Measurements from ENCODE around the gene KAZN. TPM values are rescaled to one million over a fixed set of nuclear protein-coding genes. Genes with fewer than 3 reads are reported as not detected.

The KAZN gene
- total RNA-seq, 1 donor from 2014 or later, result 2.8 TPM

- TF ChIP-seq CTCF (IDR thresholded peaks at IDR 0.05; ENCODE audit: insufficient read depth, low read length, poor library complexity, severe bottlenecking), result no peak
These were observed 518.5 kb downstream of the KAZN start for GRCh38 chr1:15116966-15117365.

GRCh38 chr1:15117671-15118325 lies 519.3 kb downstream of the KAZN start:
- no peaks in the 10 kb centered on the region for H3K36me3 ChIP-seq (ENCODE audit: control insufficient read depth, insufficient read depth, low read length)
- no peak for DNase-seq (ENCODE audit: low read depth)

More at GRCh38 chr1:15116966-15117365, 518.5 kb downstream of the KAZN start:
- Histone ChIP-seq H3K36me3 (ENCODE audit: control insufficient read depth, insufficient read depth, low read length) (no peaks in the 10 kb centered on the region), H3K27me3 (ENCODE audit: control insufficient read depth, insufficient read depth, low read length) (no peaks in the 10 kb centered on the region), H3K4me3 (ENCODE audit: low read depth, low read length) (no peak overlapping the region)
- DNase-seq (ENCODE audit: low read depth), result no peak

GRCh38 chr1:15118579-15118978 lies 520.1 kb downstream of the KAZN start:
- no peaks in the 10 kb centered on the region for H3K36me3 ChIP-seq (ENCODE audit: control insufficient read depth, insufficient read depth, low read length)
- H3K27me3 ChIP-seq (ENCODE audit: control insufficient read depth, insufficient read depth, low read length), result no peaks in the 10 kb centered on the region
- TF ChIP-seq CTCF (IDR thresholded peaks at IDR 0.05; ENCODE audit: insufficient read depth, low read length, poor library complexity, severe bottlenecking), result no peak
- DNase-seq (ENCODE audit: low read depth), result no peak
- H3K4me3 ChIP-seq (ENCODE audit: low read depth, low read length), result no peak overlapping the region

More at GRCh38 chr1:15117671-15118325, 519.3 kb downstream of the KAZN start:
- H3K4me3 ChIP-seq (ENCODE audit: low read depth, low read length), result no peak overlapping the region
- H3K27me3 ChIP-seq (ENCODE audit: control insufficient read depth, insufficient read depth, low read length), result no peaks in the 10 kb centered on the region
- no peak for TF ChIP-seq CTCF (IDR thresholded peaks at IDR 0.05; ENCODE audit: insufficient read depth, low read length, poor library complexity, severe bottlenecking)

- Histone ChIP-seq H3K4me3 (ENCODE audit: low read depth, low read length) (no peak overlapping the region), H3K27me3 (ENCODE audit: control insufficient read depth, insufficient read depth, low read length) (no peaks in the 10 kb centered on the region), H3K36me3 (ENCODE audit: control insufficient read depth, insufficient read depth, low read length) (no peaks in the 10 kb centered on the region)
- DNase-seq (ENCODE audit: low read depth), result no peak
- no peak for TF ChIP-seq CTCF (IDR thresholded peaks at IDR 0.05; ENCODE audit: insufficient read depth, low read length, poor library complexity, severe bottlenecking)
These were observed 521.9 kb downstream of the KAZN start for GRCh38 chr1:15120251-15120945.

- Histone ChIP-seq H3K36me3 (ENCODE audit: control insufficient read depth, insufficient read depth, low read length) (no peaks in the 10 kb centered on the region), H3K4me3 (ENCODE audit: low read depth, low read length) (no peak overlapping the region), H3K27me3 (ENCODE audit: control insufficient read depth, insufficient read depth, low read length) (no peaks in the 10 kb centered on the region)
- TF ChIP-seq CTCF (IDR thresholded peaks at IDR 0.05; ENCODE audit: insufficient read depth, low read length, poor library complexity, severe bottlenecking), result no peak
- no peak for DNase-seq (ENCODE audit: low read depth)
These were observed 523.8 kb downstream of the KAZN start for GRCh38 chr1:15122331-15122730.

Data from kidney epithelial cell (primary cell).